K562 (cell line): ENCODE data around the gene APC2. TPM values are rescaled to one million over a fixed set of nuclear protein-coding genes. Genes with fewer than 3 reads are reported as not detected.

Experiments
- ATAC-seq: fragments of 200-7000 bp; cut with Tn5 transposase; 3 replicates; pipeline ENCODE4 v1.9.1; 2020; ENCODE audit warnings: moderate library complexity
- BruUV-seq: library from RNA; stranded (reverse); fragments of 400-500 nt; replicated peaks from 2 replicates; lab custom pipeline; 2021; lab: Mats Ljungman, UMichigan
- CTCF ChIA-PET: fragments of 300-600 bp; formaldehyde crosslinking; extraction: SDS; loops from one replicate; lab custom pipeline; 2021; ENCODE audit warnings: low intra/inter-chr PET ratio; lab: Yijun Ruan, JAX
- POLR2A ChIA-PET: fragments of 300-600, 350-650 bp; sonication (Branson Sonifier 250); formaldehyde crosslinking; extraction: SDS; loops from one replicate; lab custom pipeline; 2021; ENCODE audit warnings: antibody characterized with exemption, inconsistent platforms; lab: Yijun Ruan, JAX
- DNase-seq, 4 experiments: peaks; one replicate each; pipeline versions ENCODE4 v3.0.0 to v3.0.0-alpha.2; 2011 to 2018; ENCODE audit warnings: low spot score in 3 of 4, mixed read lengths in 3 of 4; ENCODE audit errors: extremely low read depth in 1 of 4
- FAIRE-seq: peaks from 2 replicates; lab custom pipeline; 2011; peaks lifted over from hg19 to GRCh38; lab: Jason Lieb, UNC
- H2AFZ ChIP-seq: 2 replicates; pipeline ENCODE4 v1.6.0; 2011; ENCODE audit warnings: low read depth, low read length, control low read depth, inconsistent platforms
- H3K27ac ChIP-seq: fragments of 200-600 bp; 3 replicates; pipeline ENCODE4 v1.8.0; 2011; ENCODE audit warnings: low read depth, mild to moderate bottlenecking, control low read depth, inconsistent platforms, low read length, moderate library complexity, mixed read lengths; ENCODE audit errors: extremely low read depth
- H3K27me3 ChIP-seq, 2 experiments: fragments of 300-600 bp in 1 of 2; 2 replicates in 1 of 2; 3 replicates in 1 of 2; pipeline versions ENCODE4 v1.6.0 to v1.8.0; 2011; ENCODE audit warnings: inconsistent platforms in 2 of 2, low read length in 2 of 2, mild to moderate bottlenecking in 1 of 2, mixed read lengths in 1 of 2, moderate library complexity in 1 of 2; ENCODE audit not compliant: control insufficient read depth in 2 of 2, insufficient read depth in 2 of 2
- H3K36me3 ChIP-seq: fragments of 300-600 bp; 3 replicates; pipeline ENCODE4 v1.8.0; 2011; ENCODE audit warnings: mild to moderate bottlenecking, low read length, inconsistent platforms; ENCODE audit not compliant: control insufficient read depth, insufficient read depth
- H3K4me1 ChIP-seq, 2 experiments: fragments of 200-600 bp in 1 of 2; replicated peaks in 1 of 2; 2 replicates in 1 of 2; 3 replicates in 1 of 2; pipeline versions ENCODE4 v1.5.1 to v1.8.0; 2011; ENCODE audit warnings: inconsistent platforms in 2 of 2, low read length in 2 of 2, mild to moderate bottlenecking in 1 of 2, mixed read lengths in 1 of 2, moderate library complexity in 1 of 2; ENCODE audit not compliant: control insufficient read depth in 2 of 2, insufficient read depth in 2 of 2
- H3K4me2 ChIP-seq: 2 replicates; pipeline ENCODE4 v1.6.1; 2011; ENCODE audit warnings: low read length, control low read depth, inconsistent platforms, mixed read lengths; ENCODE audit not compliant: insufficient read depth
- H3K4me3 ChIP-seq: fragments of 200-600 bp; sonication (generic), shearing (Covaris generic); 2 replicates; pipeline ENCODE4 v1.5.1; 2016; ENCODE audit warnings: control low read depth, inconsistent platforms
- H3K79me2 ChIP-seq: fragments of 200-600 bp; 3 replicates; pipeline ENCODE4 v1.8.0; 2011; ENCODE audit warnings: low read length, inconsistent platforms; ENCODE audit not compliant: control insufficient read depth, insufficient read depth
- H3K9ac ChIP-seq, 2 experiments: 2 replicates each; pipeline versions ENCODE4 v1.6.0 to v1.6.1; 2011; ENCODE audit warnings: low read depth in 2 of 2, low read length in 2 of 2, control low read depth in 1 of 2, inconsistent platforms in 1 of 2, mild to moderate bottlenecking in 1 of 2, mixed read lengths in 1 of 2; ENCODE audit not compliant: insufficient read depth in 1 of 2
- H3K9me1 ChIP-seq: one replicate; pipeline ENCODE4 v1.6.0; 2011; ENCODE audit warnings: inconsistent platforms, mild to moderate bottlenecking, low read length, moderate library complexity; ENCODE audit not compliant: control insufficient read depth, insufficient read depth
- H3K9me3 ChIP-seq: replicated peaks from 2 replicates; pipeline ENCODE4 v1.5.1; 2011; ENCODE audit warnings: low read depth, low read length, inconsistent platforms; ENCODE audit not compliant: control insufficient read depth, insufficient read depth
- H4K20me1 ChIP-seq: replicated peaks from 2 replicates; pipeline ENCODE4 v1.6.1; 2011; ENCODE audit warnings: low read length, inconsistent platforms, mixed read lengths; ENCODE audit not compliant: control insufficient read depth, insufficient read depth
- BRF1 ChIP-seq: IDR thresholded peaks from 3 replicates; pipeline ENCODE4 v1.6.1; 2011; ENCODE audit warnings: borderline replicate concordance, mild to moderate bottlenecking; ENCODE audit not compliant: insufficient read length; ENCODE audit errors: extremely low read depth
- MTF1 ChIP-seq: fragments of 250-450 bp; sonication (Bioruptor Pico); IDR thresholded peaks from 2 replicates; pipeline ENCODE4 v1.9.0; 2021; ENCODE audit warnings: moderate library complexity, mild to moderate bottlenecking, inconsistent platforms, borderline replicate concordance
- NFXL1 ChIP-seq: fragments of 450-650 bp; formaldehyde crosslinking; IDR thresholded peaks from 2 replicates; pipeline ENCODE4 v1.4.0; 2021; ENCODE audit warnings: mild to moderate bottlenecking
- PTTG1 ChIP-seq: fragments of 450-650 bp; IDR thresholded peaks from 2 replicates; pipeline ENCODE4 v1.6.1; 2016; ENCODE audit warnings: low read depth, mild to moderate bottlenecking, missing genetic modification characterization, missing compliant biosample characterization
- RFX5 ChIP-seq: IDR thresholded peaks from 2 replicates; pipeline ENCODE4 v1.6.1; 2011; ENCODE audit warnings: low read depth, mild to moderate bottlenecking, improper control_type of control experiment, low read length
- SMARCC2 ChIP-seq: fragments of 450-650 bp; IDR thresholded peaks from 2 replicates; pipeline ENCODE4 v1.6.1; 2017; ENCODE audit warnings: antibody characterized with exemption, moderate library complexity, mild to moderate bottlenecking, low read depth
- ZFX ChIP-seq: sonication (generic); formaldehyde crosslinking; IDR thresholded peaks from 2 replicates; pipeline ENCODE4 v1.8.0; 2022; ENCODE audit warnings: mild to moderate bottlenecking, missing genetic modification reagents, moderate library complexity
- ZNF316 ChIP-seq: fragments of 450-650 bp; IDR thresholded peaks from 2 replicates; pipeline ENCODE4 v1.6.1; 2016
- ZNF324 ChIP-seq: fragments of 250-450 bp; sonication (Bioruptor Pico); IDR thresholded peaks from 2 replicates; pipeline ENCODE4 v1.4.0; 2020; ENCODE audit warnings: mild to moderate bottlenecking
- WGBS: fragments of 100-300 bp; shearing (Covaris generic); methylation state at CpG from one replicate; pipeline ENCODE4 v1.1.6; 2016; ENCODE audit warnings: low coverage, mixed read lengths; ENCODE audit not compliant: insufficient coverage; ENCODE audit errors: missing lambda C conversion rate; 5-methylcytosine and 5-hydroxymethylcytosine counted together
- in situ Hi-C: fragments of 300-500 bp; cut with MboI; formaldehyde crosslinking; loops from 4 replicates; pipeline ENCODE4 v1.15.0; 2018; ENCODE audit warnings: inconsistent platforms, mixed read lengths
- intact Hi-C: fragments of 100-400 bp; cut with micrococcal nuclease; formaldehyde crosslinking; loops from 2 replicates; pipeline ENCODE4 v1.14.2; 2022
- polyA plus RNA-seq, 8 experiments: library from polyadenylated mRNA; depleted of rRNA in 4 of 8; stranded (reverse) in 5 of 8; unstranded in 3 of 8; fragments of >200 nt; fragmentation: Nextera tagmentation in 2 of 8; fragmentation: Illumina TruSeq in 1 of 8; extraction: Ambion mirVana in 2 of 8; extraction: Trizol in 1 of 8; gene quantifications; 2 replicates each; pipeline versions ENCODE4 v1.2.1 to v1.2.3, GENCODE V29; 2011 to 2014; ENCODE audit warnings: inconsistent platforms in 1 of 8, missing spikeins in 1 of 8
- total RNA-seq, 7 experiments: library from RNA; depleted of rRNA in 6 of 7; stranded (reverse); fragments of >200 nt in 6 of 7; fragmentation: Illumina TruSeq in 2 of 7; extraction: Trizol in 2 of 7; gene quantifications; 2 replicates each; pipeline versions ENCODE4 v1.2.1 to v1.2.3, GENCODE V29; 2011 to 2021; ENCODE audit warnings: low replicate concordance in 1 of 7
- TF ChIP-seq, protein P1 (sequence below): IDR thresholded peaks from 3 replicates; pipeline ENCODE4 v1.6.1; 2011; ENCODE audit warnings: borderline replicate concordance, mild to moderate bottlenecking, moderate library complexity; ENCODE audit not compliant: insufficient read length; ENCODE audit errors: extremely low read depth
- TF ChIP-seq, protein P2 (sequence below): fragments of 250-450 bp; sonication (Bioruptor Pico); IDR thresholded peaks from 2 replicates; pipeline ENCODE4 v1.4.0; 2020; ENCODE audit warnings: mild to moderate bottlenecking, moderate library complexity
- TF ChIP-seq, protein P3 (sequence below): fragments of 250-450 bp; sonication (Bioruptor Pico); IDR thresholded peaks from 2 replicates; pipeline ENCODE4 v1.8.0; 2022; ENCODE audit warnings: inconsistent platforms, mild to moderate bottlenecking, moderate library complexity, borderline replicate concordance
- TF ChIP-seq, protein P4 (sequence below): sonication (generic); formaldehyde crosslinking; IDR thresholded peaks from 2 replicates; pipeline ENCODE4 v1.9.0; 2022; ENCODE audit warnings: mild to moderate bottlenecking, missing genetic modification reagents

Gene APC2
- total and polyA plus RNA-seq, 9 of the 15 experiments (the other 6 are each of a cell fraction or from before 2014, with no cell fraction given) = 0.01 to 0.40 (median 0.05) TPM; not detected in 3

DNA sequence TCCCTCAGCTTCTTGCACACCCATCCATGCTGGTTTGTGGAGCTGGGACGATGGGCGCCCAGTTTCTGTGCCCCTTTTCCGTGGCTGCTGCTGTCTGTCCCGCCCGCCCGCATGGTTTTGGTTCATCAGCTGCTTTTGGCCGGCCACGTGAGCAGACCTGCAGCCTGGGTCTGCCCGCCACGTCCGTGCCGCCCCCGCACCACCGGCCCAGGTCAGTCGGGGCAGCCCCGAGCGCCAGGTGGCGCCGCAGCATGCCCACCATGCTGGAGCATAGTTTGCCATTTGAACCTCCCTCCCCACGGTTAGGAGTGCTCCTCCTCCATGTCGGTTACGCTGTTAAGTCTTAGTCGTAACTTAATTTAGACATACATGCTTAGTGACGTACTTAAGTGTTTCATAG is 27.0 kb upstream of the APC2 start:
- Histone ChIP-seq H3K4me3 (no peak overlapping the region), H3K36me3 (peaks cover 98% of the 10 kb centered on the region), H4K20me1 (peaks cover 24% of the 10 kb centered on the region; the same call in 1 of the 2 replicates), H3K9ac (no peak overlapping the region), H3K9me3 (no peaks in the 10 kb centered on the region), H3K79me2 (peaks cover 75% of the 10 kb centered on the region), H3K9me1 (peaks cover 4% of the 10 kb centered on the region), H3K27me3 (no peaks in the 10 kb centered on the region), H2AFZ (no peak overlapping the region), H3K4me2 (no peak overlapping the region), H3K27ac (no peak overlapping the region), H3K4me1 (peaks cover 0 to 46% of the 10 kb centered on the region in 2 experiments; a peak in 2 of 5 replicates)
- in situ Hi-C loops (no loop called here), intact Hi-C loops (no loop called here)
- no peak for DNase-seq
- FAIRE-seq = no peak
- WGBS = 92% methylated on average over 19 of the region's 24 CpGs
- ChIA-PET CTCF (no interaction called here), POLR2A (interaction anchor here (1.4 to 2.4 kb wide), 2 partner anchors 9 to 10 kb away, joined by 5 to 6 read pairs; no protein-coding TSS in a partner anchor)
- BruUV-seq = no TSS peak
- no peak for ATAC-seq
- TF ChIP-seq, protein P1, sequence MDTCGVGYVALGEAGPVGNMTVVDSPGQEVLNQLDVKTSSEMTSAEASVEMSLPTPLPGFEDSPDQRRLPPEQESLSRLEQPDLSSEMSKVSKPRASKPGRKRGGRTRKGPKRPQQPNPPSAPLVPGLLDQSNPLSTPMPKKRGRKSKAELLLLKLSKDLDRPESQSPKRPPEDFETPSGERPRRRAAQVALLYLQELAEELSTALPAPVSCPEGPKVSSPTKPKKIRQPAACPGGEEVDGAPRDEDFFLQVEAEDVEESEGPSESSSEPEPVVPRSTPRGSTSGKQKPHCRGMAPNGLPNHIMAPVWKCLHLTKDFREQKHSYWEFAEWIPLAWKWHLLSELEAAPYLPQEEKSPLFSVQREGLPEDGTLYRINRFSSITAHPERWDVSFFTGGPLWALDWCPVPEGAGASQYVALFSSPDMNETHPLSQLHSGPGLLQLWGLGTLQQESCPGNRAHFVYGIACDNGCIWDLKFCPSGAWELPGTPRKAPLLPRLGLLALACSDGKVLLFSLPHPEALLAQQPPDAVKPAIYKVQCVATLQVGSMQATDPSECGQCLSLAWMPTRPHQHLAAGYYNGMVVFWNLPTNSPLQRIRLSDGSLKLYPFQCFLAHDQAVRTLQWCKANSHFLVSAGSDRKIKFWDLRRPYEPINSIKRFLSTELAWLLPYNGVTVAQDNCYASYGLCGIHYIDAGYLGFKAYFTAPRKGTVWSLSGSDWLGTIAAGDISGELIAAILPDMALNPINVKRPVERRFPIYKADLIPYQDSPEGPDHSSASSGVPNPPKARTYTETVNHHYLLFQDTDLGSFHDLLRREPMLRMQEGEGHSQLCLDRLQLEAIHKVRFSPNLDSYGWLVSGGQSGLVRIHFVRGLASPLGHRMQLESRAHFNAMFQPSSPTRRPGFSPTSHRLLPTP = no peak
- TF ChIP-seq, protein P2, sequence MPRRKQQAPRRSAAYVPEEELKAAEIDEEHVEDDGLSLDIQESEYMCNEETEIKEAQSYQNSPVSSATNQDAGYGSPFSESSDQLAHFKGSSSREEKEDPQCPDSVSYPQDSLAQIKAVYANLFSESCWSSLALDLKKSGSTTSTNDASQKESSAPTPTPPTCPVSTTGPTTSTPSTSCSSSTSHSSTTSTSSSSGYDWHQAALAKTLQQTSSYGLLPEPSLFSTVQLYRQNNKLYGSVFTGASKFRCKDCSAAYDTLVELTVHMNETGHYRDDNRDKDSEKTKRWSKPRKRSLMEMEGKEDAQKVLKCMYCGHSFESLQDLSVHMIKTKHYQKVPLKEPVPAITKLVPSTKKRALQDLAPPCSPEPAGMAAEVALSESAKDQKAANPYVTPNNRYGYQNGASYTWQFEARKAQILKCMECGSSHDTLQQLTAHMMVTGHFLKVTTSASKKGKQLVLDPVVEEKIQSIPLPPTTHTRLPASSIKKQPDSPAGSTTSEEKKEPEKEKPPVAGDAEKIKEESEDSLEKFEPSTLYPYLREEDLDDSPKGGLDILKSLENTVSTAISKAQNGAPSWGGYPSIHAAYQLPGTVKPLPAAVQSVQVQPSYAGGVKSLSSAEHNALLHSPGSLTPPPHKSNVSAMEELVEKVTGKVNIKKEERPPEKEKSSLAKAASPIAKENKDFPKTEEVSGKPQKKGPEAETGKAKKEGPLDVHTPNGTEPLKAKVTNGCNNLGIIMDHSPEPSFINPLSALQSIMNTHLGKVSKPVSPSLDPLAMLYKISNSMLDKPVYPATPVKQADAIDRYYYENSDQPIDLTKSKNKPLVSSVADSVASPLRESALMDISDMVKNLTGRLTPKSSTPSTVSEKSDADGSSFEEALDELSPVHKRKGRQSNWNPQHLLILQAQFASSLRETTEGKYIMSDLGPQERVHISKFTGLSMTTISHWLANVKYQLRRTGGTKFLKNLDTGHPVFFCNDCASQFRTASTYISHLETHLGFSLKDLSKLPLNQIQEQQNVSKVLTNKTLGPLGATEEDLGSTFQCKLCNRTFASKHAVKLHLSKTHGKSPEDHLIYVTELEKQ (CRISPR knock-in tag) = no peak
- TF ChIP-seq, protein P3, sequence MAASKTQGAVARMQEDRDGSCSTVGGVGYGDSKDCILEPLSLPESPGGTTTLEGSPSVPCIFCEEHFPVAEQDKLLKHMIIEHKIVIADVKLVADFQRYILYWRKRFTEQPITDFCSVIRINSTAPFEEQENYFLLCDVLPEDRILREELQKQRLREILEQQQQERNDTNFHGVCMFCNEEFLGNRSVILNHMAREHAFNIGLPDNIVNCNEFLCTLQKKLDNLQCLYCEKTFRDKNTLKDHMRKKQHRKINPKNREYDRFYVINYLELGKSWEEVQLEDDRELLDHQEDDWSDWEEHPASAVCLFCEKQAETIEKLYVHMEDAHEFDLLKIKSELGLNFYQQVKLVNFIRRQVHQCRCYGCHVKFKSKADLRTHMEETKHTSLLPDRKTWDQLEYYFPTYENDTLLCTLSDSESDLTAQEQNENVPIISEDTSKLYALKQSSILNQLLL (CRISPR knock-in tag) = peak; percentile 72; the same call in 1 of the 2 replicates
- 0 out of 2 replicates have a peak, but pooled peaks have one; percentile 19 for TF ChIP-seq ZFX
- no peak for TF ChIP-seq NFXL1 (CRISPR knock-in tag)
- peak; percentile 33; the same call in 1 of the 2 replicates for TF ChIP-seq MTF1 (CRISPR knock-in tag)
- TF ChIP-seq BRF1 = no peak
- TF ChIP-seq PTTG1 (tag) = no peak
- TF ChIP-seq ZNF324 = no peak
- no peak for TF ChIP-seq RFX5
- no peak for TF ChIP-seq SMARCC2
- TF ChIP-seq, protein P4, sequence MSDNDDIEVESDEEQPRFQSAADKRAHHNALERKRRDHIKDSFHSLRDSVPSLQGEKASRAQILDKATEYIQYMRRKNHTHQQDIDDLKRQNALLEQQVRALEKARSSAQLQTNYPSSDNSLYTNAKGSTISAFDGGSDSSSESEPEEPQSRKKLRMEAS (CRISPR knock-in tag) = no peak
- no peak for TF ChIP-seq ZNF316
